GM12878 (cell line): ENCODE measurements around the gene MTHFR. TPM values are rescaled to one million over a fixed set of nuclear protein-coding genes. Genes with fewer than 3 reads are reported as not detected.

Experiments
- ATAC-seq: fragments of 200-7000 bp; cut with Tn5 transposase; 3 replicates; pipeline ENCODE4 v1.9.1; 2020; ENCODE audit warnings: mild to moderate bottlenecking, moderate library complexity
- BruUV-seq: library from RNA; stranded (reverse); fragments of 400-500 nt; replicated peaks from 2 replicates; lab custom pipeline; 2021; lab: Mats Ljungman, UMichigan
- CTCF ChIA-PET: fragments of 300-600 bp; sonication (Branson Sonifier 250); formaldehyde crosslinking; extraction: SDS; loops from one replicate; lab custom pipeline; 2021; ENCODE audit warnings: inconsistent platforms; lab: Yijun Ruan, JAX
- POLR2A ChIA-PET: fragments of 350-600 bp; formaldehyde crosslinking; extraction: SDS; loops from one replicate; lab custom pipeline; 2021; ENCODE audit warnings: inconsistent platforms; lab: Charles Lee
- RAD21 ChIA-PET: fragments of 300-600 bp; sonication (Branson Sonifier 250); formaldehyde crosslinking; loops from one replicate; lab custom pipeline; 2023; ENCODE audit warnings: antibody characterized with exemption; ENCODE audit not compliant: unreplicated experiment; lab: Charles Lee
- SMC1A ChIA-PET: fragments of 300-600 bp; sonication (Branson Sonifier 250); formaldehyde crosslinking; loops from one replicate; lab custom pipeline; 2023; ENCODE audit not compliant: unreplicated experiment, uncharacterized antibody; lab: Charles Lee
- DNase-seq: peaks from one replicate; pipeline ENCODE4 v3.0.0-alpha.2; 2011; ENCODE audit warnings: low read depth, low spot score
- FAIRE-seq: peaks from 3 replicates; lab custom pipeline; 2011; peaks lifted over from hg19 to GRCh38; lab: Jason Lieb, UNC
- H2AFZ ChIP-seq: 2 replicates; pipeline ENCODE4 v1.6.0; 2011; ENCODE audit warnings: low read depth, low read length, control low read depth; ENCODE audit not compliant: control insufficient read depth
- H3K27ac ChIP-seq: 2 replicates; pipeline ENCODE4 v1.5.1; 2011; ENCODE audit warnings: control low read depth; ENCODE audit not compliant: control insufficient read depth, insufficient read depth
- H3K27me3 ChIP-seq, 2 experiments: replicated peaks in 1 of 2; 2 replicates each; pipeline versions ENCODE4 v1.6.0 to v1.6.1; 2011; ENCODE audit warnings: low read length in 1 of 2; ENCODE audit not compliant: control insufficient read depth in 2 of 2, insufficient read depth in 2 of 2
- H3K36me3 ChIP-seq, 2 experiments: 2 replicates each; pipeline ENCODE4 v1.5.1; 2011; ENCODE audit warnings: low read length in 1 of 2; ENCODE audit not compliant: control insufficient read depth in 2 of 2, insufficient read depth in 2 of 2
- H3K4me1 ChIP-seq: 2 replicates; pipeline ENCODE4 v1.6.1; 2011; ENCODE audit warnings: mild to moderate bottlenecking, low read length, moderate library complexity, mixed read lengths; ENCODE audit not compliant: control insufficient read depth, insufficient read depth
- H3K4me2 ChIP-seq: 2 replicates; pipeline ENCODE4 v1.6.0; 2011; ENCODE audit warnings: control low read depth; ENCODE audit not compliant: control insufficient read depth, insufficient read depth
- H3K4me3 ChIP-seq: fragments of 200-600 bp; sonication (generic); 2 replicates; pipeline ENCODE4 v1.5.1; 2016
- H3K79me2 ChIP-seq: 2 replicates; pipeline ENCODE4 v1.6.0; 2011; ENCODE audit warnings: low read length; ENCODE audit not compliant: control insufficient read depth, insufficient read depth
- H3K9ac ChIP-seq: 2 replicates; pipeline ENCODE4 v1.8.0; 2011; ENCODE audit warnings: low read length, control low read depth, mixed read lengths; ENCODE audit not compliant: control insufficient read depth, insufficient read depth
- H3K9me3 ChIP-seq: replicated peaks from 3 replicates; pipeline ENCODE4 v1.5.1; 2011; ENCODE audit warnings: mild to moderate bottlenecking, low read length; ENCODE audit not compliant: control insufficient read depth, insufficient read depth
- H4K20me1 ChIP-seq: 2 replicates; pipeline ENCODE4 v1.6.0; 2011; ENCODE audit not compliant: control insufficient read depth, insufficient read depth
- CHD2 ChIP-seq: IDR thresholded peaks from 2 replicates; pipeline ENCODE4 v1.6.1; 2011; ENCODE audit warnings: low read depth, low read length, improper control_type of control experiment, borderline replicate concordance
- IKZF1 ChIP-seq: fragments of 450-650 bp; conservative IDR thresholded peaks from 2 replicates; pipeline ENCODE4 v1.6.1; 2017; ENCODE audit warnings: antibody characterized with exemption, mild to moderate bottlenecking
- MTA3 ChIP-seq: IDR thresholded peaks from 2 replicates; pipeline ENCODE4 v1.6.1; 2012; ENCODE audit warnings: low read length, inconsistent platforms, borderline replicate concordance
- NFYB ChIP-seq: IDR thresholded peaks from 2 replicates; pipeline ENCODE4 v1.6.1; 2011; ENCODE audit warnings: low read depth, mild to moderate bottlenecking, low read length, improper control_type of control experiment, moderate library complexity; ENCODE audit not compliant: insufficient read depth
- PAX5 ChIP-seq: IDR thresholded peaks from 2 replicates; pipeline ENCODE4 v1.6.1; 2011; ENCODE audit warnings: low read depth, low read length, borderline replicate concordance
- POLR2A ChIP-seq: IDR thresholded peaks from 2 replicates; pipeline ENCODE4 v1.6.1; 2011; ENCODE audit warnings: low read depth, mild to moderate bottlenecking, low read length
- RAD21 ChIP-seq: IDR thresholded peaks from 2 replicates; pipeline ENCODE4 v1.6.1; 2011; ENCODE audit warnings: mild to moderate bottlenecking, low read depth, low read length, moderate library complexity; ENCODE audit not compliant: insufficient read depth
- RBBP5 ChIP-seq: fragments of 200-600 bp; sonication (generic); conservative IDR thresholded peaks from 2 replicates; pipeline ENCODE4 v1.6.1; 2016
- TCF7 ChIP-seq: IDR thresholded peaks from 2 replicates; pipeline ENCODE4 v1.6.1; 2014; ENCODE audit warnings: antibody characterized with exemption, borderline replicate concordance
- WRNIP1 ChIP-seq: IDR thresholded peaks from 2 replicates; pipeline ENCODE4 v1.6.1; 2011; ENCODE audit warnings: low read depth, low read length, improper control_type of control experiment, borderline replicate concordance
- YY1 ChIP-seq: IDR thresholded peaks from 2 replicates; pipeline ENCODE4 v1.6.1; 2011; ENCODE audit warnings: low read depth, mild to moderate bottlenecking, low read length
- WGBS: methylation state at CpG from one replicate; pipeline ENCODE4 v1.1.6; 2016; ENCODE audit warnings: low lambda C conversion rate; ENCODE audit not compliant: insufficient replicate concordance, insufficient coverage; ENCODE audit errors: missing lambda C conversion rate; 5-methylcytosine and 5-hydroxymethylcytosine counted together
- in situ Hi-C: fragments of 300-500 bp; cut with MboI; formaldehyde crosslinking; loops from 9 replicates; pipeline ENCODE4 v1.14.3; 2018; ENCODE audit warnings: mixed read lengths
- intact Hi-C: fragments of 100-400 bp; cut with micrococcal nuclease; formaldehyde crosslinking; loops from one replicate; pipeline ENCODE4 v1.14.2; 2022; ENCODE audit not compliant: unreplicated experiment
- polyA plus RNA-seq, 11 experiments: library from polyadenylated mRNA; depleted of rRNA in 4 of 11; unstranded in 6 of 11; stranded (reverse) in 5 of 11; fragments of >200 nt; fragmentation: Nextera tagmentation in 4 of 11; fragmentation: Illumina TruSeq in 1 of 11; extraction: Ambion mirVana in 4 of 11; extraction: Trizol in 1 of 11; gene quantifications; 1 replicate in 1 of 11; 2 replicates in 10 of 11; pipeline versions ENCODE4 v1.2.1 to v1.2.3, GENCODE V29; 2011 to 2016; ENCODE audit warnings: inconsistent platforms in 2 of 11, missing spikeins in 2 of 11, low read depth in 1 of 11
- total RNA-seq, 4 experiments: library from RNA; depleted of rRNA in 3 of 4; stranded (reverse); fragments of >200 nt in 3 of 4; fragmentation: Illumina TruSeq in 1 of 4; extraction: Trizol in 1 of 4; gene quantifications; 2 replicates each; pipeline versions ENCODE4 v1.2.1 to v1.2.3, GENCODE V29; 2013 to 2021
- TF ChIP-seq, protein P1 (sequence below): IDR thresholded peaks from 2 replicates; pipeline ENCODE4 v1.6.1; 2011; ENCODE audit warnings: borderline replicate concordance, low read depth, mild to moderate bottlenecking, moderate library complexity, mixed read lengths, low read length; ENCODE audit not compliant: insufficient read depth; ENCODE audit errors: extremely low read length

MTHFR gene
- total and polyA plus RNA-seq, 10 of the 15 experiments (the other 5 are each of a cell fraction or from before 2014, with no cell fraction given) = 1.0 to 16.8 (median 9.4) TPM

DNA sequence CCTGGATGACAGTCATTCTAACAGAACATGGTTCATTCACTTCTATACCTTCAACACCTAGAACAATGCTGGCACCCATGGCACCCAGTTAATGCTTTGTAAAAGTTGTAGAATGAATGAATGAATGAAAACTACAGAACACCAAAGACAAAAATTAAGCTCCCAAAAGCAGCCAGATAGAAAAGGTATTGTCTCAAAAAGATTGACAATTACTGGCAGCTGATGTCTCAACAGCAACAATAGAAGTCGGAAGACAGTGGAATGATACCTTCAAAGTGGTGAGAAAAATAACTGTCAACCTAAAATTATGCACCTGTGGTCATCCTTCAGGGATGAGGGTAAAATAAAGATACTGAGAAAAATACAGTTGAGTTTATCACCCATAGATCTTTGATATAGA is 48.7 kb downstream of the MTHFR start (continued):
- TF ChIP-seq YY1 = no peak
- TF ChIP-seq RBBP5 = no peak
- TF ChIP-seq RAD21 = no peak
- TF ChIP-seq IKZF1 = no peak
- no peak for TF ChIP-seq TCF7
- TF ChIP-seq POLR2A = no peak
- TF ChIP-seq WRNIP1 = no peak
- TF ChIP-seq MTA3 = no peak
- TF ChIP-seq, all 136 proteins: peak for 0

DNA sequence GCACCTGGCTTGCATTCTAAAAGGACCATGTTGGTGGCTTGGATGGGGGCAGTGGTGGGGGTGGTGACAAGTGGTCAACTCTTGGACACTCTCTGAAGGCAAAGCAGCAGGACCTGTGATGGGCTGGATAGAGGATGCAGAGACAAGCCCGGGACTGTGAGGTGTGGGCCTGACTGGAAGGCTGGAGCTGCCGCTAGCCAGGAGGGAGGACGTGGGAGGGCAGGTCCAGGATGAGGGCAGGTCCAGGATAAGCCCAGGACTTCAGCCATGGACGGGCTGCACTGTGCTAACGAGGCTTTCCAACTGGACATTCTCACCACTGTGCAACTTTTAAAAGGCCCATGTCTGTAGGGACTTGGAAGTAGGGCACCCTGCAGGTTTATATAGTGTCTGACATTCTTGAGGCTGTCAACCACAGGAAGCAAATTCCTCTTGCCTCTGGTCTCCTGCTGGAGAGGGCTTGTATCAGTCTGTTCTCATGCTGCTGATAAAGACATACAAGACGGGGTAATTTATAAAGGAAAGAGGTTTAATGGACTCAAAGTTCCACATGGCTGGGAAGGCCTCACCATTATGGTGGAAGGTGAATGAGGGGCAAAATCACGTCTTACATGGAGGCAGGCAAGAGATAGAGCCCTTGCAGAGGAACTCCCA is 52.1 kb downstream of the MTHFR start:
- Histone ChIP-seq H2AFZ (no peak overlapping the region), H3K79me2 (no peaks in the 10 kb centered on the region), H3K4me2 (no peak overlapping the region), H4K20me1 (no peaks in the 10 kb centered on the region)
- POLR2A ChIA-PET = no interaction called here
- in situ Hi-C loops = no loop called here
- no peak for DNase-seq
- no peak for TF ChIP-seq NFYB
- TF ChIP-seq CHD2 = no peak
- TF ChIP-seq, protein P1, sequence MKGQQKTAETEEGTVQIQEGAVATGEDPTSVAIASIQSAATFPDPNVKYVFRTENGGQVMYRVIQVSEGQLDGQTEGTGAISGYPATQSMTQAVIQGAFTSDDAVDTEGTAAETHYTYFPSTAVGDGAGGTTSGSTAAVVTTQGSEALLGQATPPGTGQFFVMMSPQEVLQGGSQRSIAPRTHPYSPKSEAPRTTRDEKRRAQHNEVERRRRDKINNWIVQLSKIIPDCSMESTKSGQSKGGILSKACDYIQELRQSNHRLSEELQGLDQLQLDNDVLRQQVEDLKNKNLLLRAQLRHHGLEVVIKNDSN = no peak
- no peak for TF ChIP-seq PAX5
- TF ChIP-seq, all 136 proteins: peak for 0
- Histone ChIP-seq H3K4me1 (0 out of 2 replicates have a peak, but pooled peaks cover 4% of the 10 kb centered on the region), H3K9me3 (no peaks in the 10 kb centered on the region; the same call in 2 of the 3 replicates), H3K27ac (no peak overlapping the region), H3K4me3 (no peak overlapping the region), H3K36me3 (no peaks in the 10 kb centered on the region), H3K27me3 (no peaks in the 10 kb centered on the region), H3K9ac (no peak overlapping the region)
- no TSS peak for BruUV-seq
- intact Hi-C loops = no loop called here
- no peak for ATAC-seq
- no peak for FAIRE-seq
- WGBS = 20% methylated on average over 7 of the region's 7 CpGs
- ChIA-PET CTCF (no interaction called here), SMC1A (no interaction called here), RAD21 (no interaction called here)
